Fibroblast of lung (primary cell): Measurements from ENCODE around the gene CASQ1.

Source experiments
- EZH2 ChIP-seq: IDR thresholded peaks from 2 replicates; pipeline ENCODE4 v1.5.1; 2012; ENCODE audit warnings: low read length, control low read depth, mild to moderate bottlenecking; ENCODE audit errors: missing control alignments
- TF ChIP-seq, protein P1 (sequence below), 2 donors: IDR thresholded peaks in 1 of 2; conservative IDR thresholded peaks in 1 of 2; 1 replicate in 1 of 2; 2 replicates in 1 of 2; pipeline ENCODE4 v1.5.1; 2011 to 2012; ENCODE audit warnings: low read length in 2 of 2, control low read depth in 1 of 2, inconsistent platforms in 1 of 2, low read depth in 1 of 2, mild to moderate bottlenecking in 1 of 2

DNA sequence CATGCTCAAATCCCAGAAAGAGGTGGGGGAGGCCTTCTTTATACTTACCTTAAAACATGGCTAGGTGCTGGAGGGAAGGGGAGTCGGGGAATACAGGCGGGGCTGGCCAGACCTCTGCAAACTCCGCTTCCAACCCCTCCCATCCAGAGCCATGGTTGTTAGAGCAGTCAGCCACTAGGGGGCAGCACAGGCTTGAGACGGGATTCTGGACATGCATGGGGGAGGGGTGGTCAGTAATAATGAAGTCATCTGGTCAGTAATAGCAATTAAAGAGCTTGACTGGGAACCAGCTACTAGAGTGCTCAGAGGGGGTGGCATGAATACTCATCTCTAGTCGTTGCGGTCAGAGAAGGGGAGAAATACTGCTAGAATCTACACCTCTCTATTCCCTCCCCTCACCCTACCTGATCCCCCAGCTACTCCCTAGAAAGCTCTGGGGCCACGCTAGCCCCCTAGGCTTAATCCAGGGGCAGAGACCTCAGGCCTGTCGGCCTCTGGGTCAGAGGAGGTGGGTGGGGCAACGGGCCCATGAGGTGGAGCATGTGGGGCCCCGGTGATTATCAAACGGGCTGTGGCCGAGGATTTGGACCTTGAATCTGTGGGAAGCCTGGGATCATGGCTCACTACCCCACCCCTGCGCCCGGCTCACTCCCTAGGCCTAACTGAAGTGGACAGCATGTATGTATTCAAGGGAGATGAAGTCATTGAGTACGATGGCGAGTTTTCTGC is 2.9 kb downstream of the CASQ1 start:
- TF ChIP-seq, protein P1, sequence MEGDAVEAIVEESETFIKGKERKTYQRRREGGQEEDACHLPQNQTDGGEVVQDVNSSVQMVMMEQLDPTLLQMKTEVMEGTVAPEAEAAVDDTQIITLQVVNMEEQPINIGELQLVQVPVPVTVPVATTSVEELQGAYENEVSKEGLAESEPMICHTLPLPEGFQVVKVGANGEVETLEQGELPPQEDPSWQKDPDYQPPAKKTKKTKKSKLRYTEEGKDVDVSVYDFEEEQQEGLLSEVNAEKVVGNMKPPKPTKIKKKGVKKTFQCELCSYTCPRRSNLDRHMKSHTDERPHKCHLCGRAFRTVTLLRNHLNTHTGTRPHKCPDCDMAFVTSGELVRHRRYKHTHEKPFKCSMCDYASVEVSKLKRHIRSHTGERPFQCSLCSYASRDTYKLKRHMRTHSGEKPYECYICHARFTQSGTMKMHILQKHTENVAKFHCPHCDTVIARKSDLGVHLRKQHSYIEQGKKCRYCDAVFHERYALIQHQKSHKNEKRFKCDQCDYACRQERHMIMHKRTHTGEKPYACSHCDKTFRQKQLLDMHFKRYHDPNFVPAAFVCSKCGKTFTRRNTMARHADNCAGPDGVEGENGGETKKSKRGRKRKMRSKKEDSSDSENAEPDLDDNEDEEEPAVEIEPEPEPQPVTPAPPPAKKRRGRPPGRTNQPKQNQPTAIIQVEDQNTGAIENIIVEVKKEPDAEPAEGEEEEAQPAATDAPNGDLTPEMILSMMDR (conservative IDR thresholded peaks at IDR 0.05 in 1 of 2, IDR thresholded peaks at IDR 0.05 in 1 of 2; ENCODE audit: low read depth in 1 of 2, low read length in 2 of 2): peak; percentile 92
- TF ChIP-seq EZH2: no peak
